ENCODE data around the gene ZMIZ1.

Gene ZMIZ1

GRCh38 chr10:79336276-79336675, 267.5 kb downstream of the ZMIZ1 start:
- Histone ChIP-seq H3K4me3 (ENCODE audit: low read depth, low read length) (no peak overlapping the region), H3K27ac (ENCODE audit: extremely low read depth, low read depth, low read length) (no peak overlapping the region), H3K9me3 (ENCODE audit: control insufficient read depth, insufficient read depth, low read depth, low read length) (no peaks in the 10 kb centered on the region), H3K4me1 (ENCODE audit: control insufficient read depth, insufficient read depth, low read length) (no peaks in the 10 kb centered on the region), H3K36me3 (ENCODE audit: control insufficient read depth in 2 of 2, insufficient read depth in 1 of 2, low read length in 2 of 2) (no peaks in the 10 kb centered on the region)
- TF ChIP-seq ZNF366 (tag by site-specific recombination; conservative IDR thresholded peaks at IDR 0.05) (no peak), ZNF621 (tag by site-specific recombination; IDR thresholded peaks at IDR 0.05) (no peak), HOXD13 (CRISPR knock-in tag; IDR thresholded peaks at IDR 0.05; ENCODE audit: borderline replicate concordance) (no peak), KLF8 (tag by site-specific recombination; IDR thresholded peaks at IDR 0.05) (no peak), PBX3 (CRISPR knock-in tag; IDR thresholded peaks at IDR 0.05) (no peak), ZNF701 (tag by site-specific recombination; IDR thresholded peaks at IDR 0.05) (no peak), ZSCAN30 (tag by site-specific recombination; IDR thresholded peaks at IDR 0.05) (no peak), ZNF610 (tag by site-specific recombination; IDR thresholded peaks at IDR 0.05; ENCODE audit: borderline replicate concordance) (no peak), ZBTB49 (tag by site-specific recombination; IDR thresholded peaks at IDR 0.05; ENCODE audit: low read depth) (no peak), ZNF555 (tag by site-specific recombination; conservative IDR thresholded peaks at IDR 0.05) (no peak), IKZF3 (tag by site-specific recombination; IDR thresholded peaks at IDR 0.05) (no peak), ZNF785 (tag by site-specific recombination; IDR thresholded peaks at IDR 0.05) (no peak)
- CTCF ChIA-PET: no interaction called here
- POLR2A ChIA-PET: no interaction called here

GRCh38 chr10:79336739-79337138, 268.0 kb downstream of the ZMIZ1 start:
- no peaks in the 10 kb centered on the region for H3K36me3 ChIP-seq (ENCODE audit: control insufficient read depth in 2 of 2, insufficient read depth in 1 of 2, low read length in 2 of 2)
- POLR2A ChIA-PET: no interaction called here
- no peaks in the 10 kb centered on the region for H3K4me1 ChIP-seq (ENCODE audit: control insufficient read depth, insufficient read depth, low read length)
- no peaks in the 10 kb centered on the region for H3K9me3 ChIP-seq (ENCODE audit: control insufficient read depth, insufficient read depth, low read depth, low read length)
- H3K4me3 ChIP-seq (ENCODE audit: low read depth, low read length): no peak overlapping the region
- CTCF ChIA-PET: interaction anchor here (0.6 to 1.1 kb wide), 2 partner anchors 10 to 154 kb away, joined by 3 read pairs; partner anchors contain the start of gene PPIF
- H3K27ac ChIP-seq (ENCODE audit: extremely low read depth, low read depth, low read length): no peak overlapping the region
- no peak for TF ChIP-seq ZNF398 (tag by site-specific recombination; IDR thresholded peaks at IDR 0.05)
- peak; percentile 52; the same call in 1 of the 2 replicates for TF ChIP-seq KLF17 (tag by site-specific recombination; IDR thresholded peaks at IDR 0.05)
- peak; percentile 45; the same call in 1 of the 2 replicates for TF ChIP-seq GLIS2 (tag by site-specific recombination; IDR thresholded peaks at IDR 0.05)
- TF ChIP-seq SCRT2 (tag by site-specific recombination; IDR thresholded peaks at IDR 0.05): peak; percentile 59
- TF ChIP-seq REST (tag by site-specific recombination; IDR thresholded peaks at IDR 0.05): 0 out of 2 replicates have a peak, but pooled peaks have one; percentile 48
- TF ChIP-seq ZNF341 (tag by site-specific recombination; IDR thresholded peaks at IDR 0.05; ENCODE audit: low read depth): peak; percentile 98
- 0 out of 2 replicates have a peak, but pooled peaks have one; percentile 7 for TF ChIP-seq FEZF1 (tag by site-specific recombination; IDR thresholded peaks at IDR 0.05)
- TF ChIP-seq PRDM10 (tag by site-specific recombination; IDR thresholded peaks at IDR 0.05): peak; percentile 58
- TF ChIP-seq ZNF600 (tag by site-specific recombination; IDR thresholded peaks at IDR 0.05): peak; percentile 56; the same call in 1 of the 2 replicates
- TF ChIP-seq ZNF423 (tag by site-specific recombination; IDR thresholded peaks at IDR 0.05): peak; percentile 88
- peak; percentile 50 for TF ChIP-seq IKZF3 (tag by site-specific recombination; IDR thresholded peaks at IDR 0.05)

Measured in HEK293 (cell line).